Thoracic aorta (tissue), 2 donors: ENCODE data around the gene ZNF12. TPM values are rescaled to one million over a fixed set of nuclear protein-coding genes. Genes with fewer than 3 reads are reported as not detected.
"Not testable (repeated sequence)": the region's sequence is repeated elsewhere in the genome, so short reads cannot be mapped to it uniquely, and the experiment has no call there.

ENCODE experiments used
- ATAC-seq: fragments of 150-250 bp; one replicate; pipeline ENCODE4 v1.8.0; 2017; ENCODE audit warnings: low read depth; ENCODE audit not compliant: insufficient number of reproducible peaks, low FRiP score
- DNase-seq: peaks from one replicate; pipeline ENCODE4 v3.0.0-alpha.2; 2020; ENCODE audit warnings: low spot score
- H3K27ac ChIP-seq, 2 donors: fragments of 200-600 bp; sonication (generic); 1 replicate in 1 of 2; 2 replicates in 1 of 2; pipeline ENCODE4 v1.5.1; 2016; ENCODE audit warnings: mild to moderate bottlenecking in 2 of 2, moderate library complexity in 2 of 2
- H3K27me3 ChIP-seq: fragments of 200-600 bp; sonication (generic); replicated peaks from 2 replicates; pipeline ENCODE4 v1.6.0; 2016; ENCODE audit warnings: mild to moderate bottlenecking; ENCODE audit not compliant: insufficient read depth
- H3K36me3 ChIP-seq: fragments of 200-600 bp; sonication (generic); one replicate; pipeline ENCODE4 v1.5.1; 2016
- H3K4me1 ChIP-seq, 2 donors: fragments of 200-600 bp; sonication (generic); 1 replicate in 1 of 2; 2 replicates in 1 of 2; pipeline versions ENCODE4 v1.5.1 to v1.6.0; 2016; ENCODE audit warnings: low read depth in 2 of 2, mild to moderate bottlenecking in 1 of 2; ENCODE audit not compliant: control insufficient read depth in 1 of 2
- H3K4me3 ChIP-seq: fragments of 200-600 bp; sonication (generic); 2 replicates; pipeline ENCODE4 v1.5.1; 2016; ENCODE audit warnings: mild to moderate bottlenecking
- H3K9me3 ChIP-seq: fragments of 200-600 bp; sonication (generic); 2 replicates; pipeline ENCODE4 v1.5.1; 2016
- CTCF ChIP-seq: fragments of 200-600 bp; sonication (generic); IDR thresholded peaks from one replicate; pipeline ENCODE4 v1.5.1; 2019; ENCODE audit warnings: antibody characterized with exemption
- total RNA-seq, 2 donors: library from RNA; depleted of rRNA; stranded (reverse); fragments of >200 nt; gene quantifications; one replicate each; pipeline versions ENCODE4 v1.1.0 to v1.2.3, GENCODE V29; 2016

ZNF12 gene
- total RNA-seq, 2 donors from 2014 or later: 18.5 to 34.2 TPM

DNA sequence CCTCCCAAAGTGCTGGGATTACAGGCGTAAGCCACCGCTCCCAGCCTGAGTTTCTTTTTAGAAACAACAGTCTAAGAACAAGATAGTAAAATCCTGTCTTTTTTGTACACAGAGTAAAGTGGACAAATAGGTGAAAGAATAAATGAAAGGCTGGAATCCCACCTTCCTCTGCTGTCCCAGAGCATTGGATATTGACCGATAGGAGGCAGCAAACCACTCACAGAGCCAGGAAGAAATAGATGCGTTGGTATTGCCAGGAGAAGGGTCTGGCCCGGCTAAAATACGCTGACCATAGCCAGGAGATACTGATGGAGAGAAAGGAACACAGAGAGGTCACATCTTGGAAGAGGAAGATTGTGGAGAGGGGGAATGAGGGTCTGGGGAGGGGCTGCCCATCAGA is 11.4 kb upstream of the ZNF12 start:
- no peaks in the 10 kb centered on the region for H3K9me3 ChIP-seq
- DNase-seq: no peak
- no peaks in the 10 kb centered on the region for H3K27me3 ChIP-seq
- no peaks in the 10 kb centered on the region for H3K36me3 ChIP-seq
- H3K4me3 ChIP-seq: no peak overlapping the region
- H3K27ac ChIP-seq: no peak overlapping the region
- H3K4me1 ChIP-seq: no peaks in the 10 kb centered on the region
- ATAC-seq: no peak
- TF ChIP-seq CTCF: no peak

DNA sequence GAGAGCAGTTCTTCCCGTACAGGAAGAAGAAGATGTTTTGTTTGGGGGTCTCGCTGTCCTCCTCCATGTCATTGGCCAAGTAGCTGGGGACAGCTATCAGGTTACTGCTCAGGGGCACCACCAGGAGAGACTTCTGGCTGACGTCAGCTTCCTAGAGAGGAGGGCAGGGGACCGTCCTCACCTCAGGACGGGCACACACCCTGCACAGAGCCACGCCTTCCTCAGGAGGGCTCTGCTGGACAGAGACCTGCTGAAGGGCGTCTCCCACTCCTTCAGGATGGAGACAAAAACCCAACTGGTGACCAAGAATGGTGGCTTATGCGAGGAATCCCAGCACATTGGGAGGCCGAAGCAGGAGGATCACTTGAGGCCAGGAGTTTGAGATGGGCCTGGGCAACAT is 9.2 kb upstream of the ZNF12 start:
- H3K4me3 ChIP-seq, H3K27me3 ChIP-seq, ATAC-seq, DNase-seq, H3K36me3 ChIP-seq, H3K9me3 ChIP-seq, H3K4me1 ChIP-seq, H3K27ac ChIP-seq: not testable (repeated sequence)

GRCh38 chr7:6714360-6714759 is 7.6 kb upstream of the ZNF12 start:
- H3K27me3 ChIP-seq: no peaks in the 10 kb centered on the region
- H3K27ac ChIP-seq: no peak overlapping the region
- H3K36me3 ChIP-seq: no peaks in the 10 kb centered on the region
- H3K9me3 ChIP-seq: no peaks in the 10 kb centered on the region
- DNase-seq (no peak), ATAC-seq (no peak)
- H3K4me3 ChIP-seq: no peak overlapping the region
- TF ChIP-seq CTCF: no peak
- no peaks in the 10 kb centered on the region for H3K4me1 ChIP-seq

DNA sequence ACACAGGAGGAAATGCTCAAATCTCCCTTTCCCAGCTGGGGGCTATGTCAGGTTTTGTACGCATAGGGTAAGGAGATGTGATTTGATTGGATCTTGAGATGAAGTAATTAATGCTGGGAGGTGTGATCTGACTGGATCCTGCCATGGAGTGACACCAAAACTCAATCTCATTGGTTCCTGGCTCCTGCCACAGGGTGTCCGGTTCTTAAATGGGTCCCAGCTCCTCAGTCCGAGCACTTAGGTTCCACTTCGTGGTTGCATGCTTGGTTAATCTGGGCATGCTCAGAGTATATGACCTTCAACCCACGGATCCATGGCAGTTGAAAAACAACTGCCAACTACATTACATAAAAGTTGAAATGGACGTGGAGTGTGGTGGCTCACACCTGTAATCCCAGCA is 3.1 kb upstream of the ZNF12 start:
- Histone ChIP-seq H3K9me3 (no peaks in the 10 kb centered on the region), H3K36me3 (no peaks in the 10 kb centered on the region), H3K27ac (no peak overlapping the region), H3K4me1 (peaks cover 13 to 18% of the 10 kb centered on the region in 2 donors), H3K4me3 (no peak overlapping the region), H3K27me3 (no peaks in the 10 kb centered on the region)
- ATAC-seq (no peak), DNase-seq (no peak)
- no peak for TF ChIP-seq CTCF

GRCh38 chr7:6708304-6708703 is 1.6 kb upstream of the ZNF12 start:
- Histone ChIP-seq H3K4me3 (no peak overlapping the region), H3K27ac (no peak overlapping the region), H3K36me3 (peaks cover 9% of the 10 kb centered on the region), H3K4me1 (peaks cover 18 to 30% of the 10 kb centered on the region in 2 donors), H3K9me3 (no peaks in the 10 kb centered on the region), H3K27me3 (no peaks in the 10 kb centered on the region)
- TF ChIP-seq CTCF: no peak
- DNase-seq (no peak), ATAC-seq (no peak)

- H3K27me3 ChIP-seq: no peaks in the 10 kb centered on the region
- no peaks in the 10 kb centered on the region for H3K9me3 ChIP-seq
- H3K4me3 ChIP-seq: peak overlapping the region; percentile 96
- ATAC-seq (no peak), DNase-seq (no peak)
- peak overlapping the region; percentile 77 to 85 for H3K27ac ChIP-seq
- TF ChIP-seq CTCF: no peak
- H3K36me3 ChIP-seq: peaks cover 25% of the 10 kb centered on the region
- peaks cover 23 to 35% of the 10 kb centered on the region in 2 donors for H3K4me1 ChIP-seq
Observed at GRCh38 chr7:6705959-6706665, 635 bp downstream of the ZNF12 start.
